Gastrocnemius medialis (tissue), 4 donors: ENCODE results near the gene OR10Z1.

Experiments
- CTCF ChIP-seq, 5 experiments: fragments of 450-650 bp in 3 of 5; fragments of 200-600 bp in 2 of 5; sonication (generic) in 2 of 5; IDR thresholded peaks in 4 of 5; conservative IDR thresholded peaks in 1 of 5; 1 replicate in 4 of 5; 2 replicates in 1 of 5; pipeline ENCODE4 v1.5.1; 2016 to 2019; ENCODE audit warnings: antibody characterized with exemption in 5 of 5, mild to moderate bottlenecking in 3 of 5, moderate library complexity in 3 of 5
- POLR2A ChIP-seq, 2 donors: fragments of 450-650 bp; IDR thresholded peaks; one replicate each; pipeline ENCODE4 v1.6.1; 2017; ENCODE audit warnings: antibody characterized with exemption in 2 of 2, mild to moderate bottlenecking in 2 of 2, moderate library complexity in 2 of 2

GRCh38 chr1:158649052-158649451 is 44.0 kb downstream of the OR10Z1 start:
- TF ChIP-seq POLR2A (IDR thresholded peaks at IDR 0.05): no peak
- no peak for TF ChIP-seq CTCF (IDR thresholded peaks at IDR 0.05 in 4 of 5, conservative IDR thresholded peaks at IDR 0.05 in 1 of 5)
